Measurements from ENCODE around the gene FDXACB1.

FDXACB1 gene

DNA sequence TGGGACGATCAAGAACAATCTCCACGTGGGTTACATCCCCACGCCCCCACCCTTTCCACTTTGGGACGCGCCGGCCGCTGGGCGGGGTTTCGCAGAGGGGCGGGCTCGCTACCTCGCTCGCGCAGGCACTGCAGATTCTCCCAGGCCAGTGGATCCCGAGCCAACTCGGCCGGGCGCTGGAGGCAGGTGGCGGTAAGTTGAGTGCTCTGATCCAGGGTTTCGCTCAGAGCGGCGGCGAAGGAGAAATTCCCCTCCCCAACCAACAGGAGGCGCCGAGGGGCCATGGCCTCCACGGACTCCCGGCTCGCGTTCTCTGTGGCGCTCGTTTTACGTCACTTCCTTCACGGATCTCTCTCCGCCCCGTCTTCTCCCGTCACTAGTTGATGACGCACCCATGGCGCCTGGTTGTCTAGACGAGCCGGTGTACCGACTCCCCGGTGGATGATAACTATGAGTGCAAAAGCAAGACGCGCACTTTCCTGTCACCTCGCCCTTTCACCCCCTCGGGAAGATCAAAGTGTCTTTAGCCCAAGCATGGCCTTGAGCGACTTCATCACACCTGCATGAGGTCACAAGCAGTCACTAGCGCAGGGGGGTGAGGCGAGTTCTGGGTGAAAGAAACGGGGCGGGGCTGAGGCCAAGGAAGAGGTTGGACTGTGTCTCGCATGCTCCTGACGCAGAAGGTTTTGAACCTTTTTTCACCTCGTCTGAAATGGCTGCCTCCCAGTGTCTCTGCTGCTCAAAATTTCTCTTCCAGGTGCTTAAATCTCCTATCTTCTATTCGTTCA lies at the start of gene FDXACB1, which contains the start of gene CFAP68:
Gene FDXACB1 (minus strand): TSS at position 317 of the 788 bp plus-strand sequence. CDS start 33 bp downstream, at position 284.
Gene CFAP68 (plus strand): TSS at position 693 of the 788 bp plus-strand sequence. CDS start 20 bp downstream, at position 713.
- TF ChIP-seq GATA3 (IDR thresholded peaks at IDR 0.05; ENCODE audit: low read depth, low read length) (no peak), GATA2 (IDR thresholded peaks at IDR 0.05; ENCODE audit: low read depth, low read length) (no peak)

DNA sequence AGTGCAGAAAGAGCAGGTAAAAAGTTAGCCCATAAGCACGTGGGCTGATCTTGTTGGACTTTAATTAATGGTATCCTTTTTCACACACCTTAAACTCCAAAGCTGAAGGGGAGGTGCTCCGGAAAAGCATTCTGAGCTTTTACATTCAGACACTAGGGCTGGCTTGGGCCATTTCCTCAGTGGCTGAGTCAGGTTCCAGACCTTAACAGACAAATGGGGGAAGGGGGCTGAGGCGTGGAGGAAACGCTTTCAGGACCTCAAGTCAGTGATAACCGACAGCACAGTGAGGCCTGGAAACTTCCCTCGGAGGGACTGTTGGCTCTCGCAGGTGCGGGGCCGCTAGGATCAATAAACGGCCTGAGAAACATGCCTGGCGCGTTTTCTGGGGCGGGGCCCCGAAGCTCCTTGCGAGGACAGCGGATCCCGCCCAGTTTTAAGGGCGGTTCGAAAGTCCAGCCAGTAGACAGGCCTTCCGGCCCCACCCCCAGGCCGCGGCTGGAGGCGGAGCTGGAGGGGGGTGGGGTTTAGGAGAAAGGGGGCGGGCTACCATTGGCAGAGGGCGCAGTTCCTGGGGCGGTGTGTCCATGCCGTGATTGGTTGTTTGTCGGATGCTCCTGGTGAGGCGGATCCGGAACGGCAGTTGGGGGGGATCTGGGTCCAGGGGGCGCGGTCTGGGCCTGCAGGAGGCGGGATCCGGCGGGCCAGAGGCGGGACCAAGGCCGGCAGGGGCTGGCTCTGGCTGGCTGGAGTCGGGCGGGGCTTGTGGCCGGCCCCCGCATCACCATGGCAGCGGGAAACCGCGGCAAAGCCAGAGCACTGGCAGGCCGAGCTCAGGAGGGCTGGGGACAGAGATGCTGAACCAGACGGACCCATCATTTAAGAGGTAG lies 47.8 kb upstream of the FDXACB1 start:
- TF ChIP-seq GATA3 (IDR thresholded peaks at IDR 0.05; ENCODE audit: low read depth, low read length) (no peak), GATA2 (IDR thresholded peaks at IDR 0.05; ENCODE audit: low read depth, low read length) (no peak)

GRCh38 chr11:111925953-111926352 lies 47.0 kb upstream of the FDXACB1 start:
- no peak for TF ChIP-seq GATA2 (IDR thresholded peaks at IDR 0.05; ENCODE audit: low read depth, low read length)
- TF ChIP-seq GATA3 (IDR thresholded peaks at IDR 0.05; ENCODE audit: low read depth, low read length), result no peak

DNA sequence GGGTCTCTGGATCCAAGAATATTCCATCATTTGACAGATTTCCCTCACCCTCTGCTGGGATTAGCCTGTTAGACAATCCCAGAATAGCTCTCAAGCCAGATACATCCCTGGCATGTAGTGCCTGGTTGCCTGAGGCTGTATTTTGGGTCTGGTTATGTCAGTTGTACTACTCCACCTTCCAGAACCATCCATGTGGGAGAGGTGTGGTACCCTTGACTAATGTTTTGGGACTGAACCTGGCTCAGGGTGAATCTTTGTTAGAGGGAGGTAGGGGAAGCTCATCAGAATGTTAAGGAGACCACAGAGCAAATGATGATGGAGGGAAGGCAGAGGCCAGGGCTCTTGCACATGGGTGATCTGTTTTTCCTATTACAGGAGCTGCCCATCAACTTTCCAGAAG lies 45.0 kb upstream of the FDXACB1 start:
- TF ChIP-seq GATA3 (IDR thresholded peaks at IDR 0.05; ENCODE audit: low read depth, low read length) (no peak), GATA2 (IDR thresholded peaks at IDR 0.05; ENCODE audit: low read depth, low read length) (no peak)

GRCh38 chr11:111923351-111923788 lies 44.4 kb upstream of the FDXACB1 start:
- TF ChIP-seq GATA3 (IDR thresholded peaks at IDR 0.05; ENCODE audit: low read depth, low read length) (no peak), GATA2 (IDR thresholded peaks at IDR 0.05; ENCODE audit: low read depth, low read length) (no peak)

- no peak for TF ChIP-seq GATA2 (IDR thresholded peaks at IDR 0.05; ENCODE audit: low read depth, low read length)
- TF ChIP-seq GATA3 (IDR thresholded peaks at IDR 0.05; ENCODE audit: low read depth, low read length), result no peak
Observed at GRCh38 chr11:111922803-111923202, 43.8 kb upstream of the FDXACB1 start.

DNA sequence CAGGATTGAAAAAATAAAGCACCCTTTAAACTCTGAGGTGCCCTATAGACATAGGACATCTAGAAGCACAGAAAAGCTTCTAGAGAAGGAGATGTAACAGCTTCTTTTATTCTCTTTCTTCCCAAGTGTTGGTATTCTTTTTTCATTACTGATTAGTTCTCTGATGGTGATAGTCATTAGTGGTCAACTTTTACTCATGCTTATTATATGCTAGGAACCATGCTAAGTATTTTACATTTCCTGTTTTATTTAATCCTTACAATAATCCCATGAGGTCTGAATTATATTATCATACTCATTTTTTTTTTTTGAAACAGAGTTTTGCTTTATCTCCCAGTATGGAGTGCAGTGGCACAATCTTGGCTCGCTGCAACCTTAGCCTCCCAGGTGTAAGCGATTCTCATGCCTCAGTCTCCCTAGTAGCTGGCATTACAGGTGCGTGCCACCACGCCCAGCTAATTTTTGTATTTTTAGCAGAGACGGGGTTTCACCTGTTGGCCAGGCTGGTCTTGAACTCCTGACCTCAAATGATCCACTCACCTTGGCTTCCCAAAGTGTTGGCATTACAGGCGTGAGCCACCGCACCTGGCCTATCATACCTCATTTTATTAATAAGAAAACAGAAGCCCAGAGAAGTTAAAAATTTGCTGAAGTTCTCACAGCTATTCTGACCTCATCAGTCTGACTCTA lies 42.7 kb upstream of the FDXACB1 start:
- TF ChIP-seq GATA3 (IDR thresholded peaks at IDR 0.05; ENCODE audit: low read depth, low read length), result no peak
- TF ChIP-seq GATA2 (IDR thresholded peaks at IDR 0.05; ENCODE audit: low read depth, low read length), result no peak

- TF ChIP-seq GATA2 (IDR thresholded peaks at IDR 0.05; ENCODE audit: low read depth, low read length) (no peak), GATA3 (IDR thresholded peaks at IDR 0.05; ENCODE audit: low read depth, low read length) (no peak)
Observed at GRCh38 chr11:111920908-111921307, 41.9 kb upstream of the FDXACB1 start.

GRCh38 chr11:111918390-111919256 lies 39.7 kb upstream of the FDXACB1 start, which contains the start of gene C11orf52:
Gene C11orf52 (plus strand): TSS chr11:111918913. CDS start chr11:111918973, 60 bp downstream.
- no peak for TF ChIP-seq GATA2 (IDR thresholded peaks at IDR 0.05; ENCODE audit: low read depth, low read length)
- no peak for TF ChIP-seq GATA3 (IDR thresholded peaks at IDR 0.05; ENCODE audit: low read depth, low read length)

DNA sequence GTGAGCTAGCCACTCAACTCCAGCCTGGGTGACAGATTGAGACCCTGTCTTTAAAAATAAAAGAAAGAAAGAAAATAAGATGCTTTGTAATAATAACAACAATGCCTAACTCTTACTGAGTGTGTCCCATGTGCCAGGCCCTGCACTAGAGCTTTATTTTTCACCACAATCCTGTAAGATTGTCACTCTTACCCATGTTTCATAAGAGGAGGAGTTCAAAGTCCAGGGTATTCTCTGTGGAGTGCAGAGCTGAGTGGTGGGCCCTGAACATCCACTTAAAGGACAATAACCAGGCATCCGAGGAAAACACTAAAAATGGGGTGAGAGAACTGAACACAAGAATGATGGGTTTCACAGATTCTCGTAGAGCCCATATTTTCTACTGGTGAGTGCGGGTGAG lies 38.8 kb upstream of the FDXACB1 start:
- no peak for TF ChIP-seq GATA2 (IDR thresholded peaks at IDR 0.05; ENCODE audit: low read depth, low read length)
- no peak for TF ChIP-seq GATA3 (IDR thresholded peaks at IDR 0.05; ENCODE audit: low read depth, low read length)

GRCh38 chr11:111917312-111917711 lies 38.3 kb upstream of the FDXACB1 start:
- TF ChIP-seq GATA3 (IDR thresholded peaks at IDR 0.05; ENCODE audit: low read depth, low read length) (no peak), GATA2 (IDR thresholded peaks at IDR 0.05; ENCODE audit: low read depth, low read length) (no peak)

GRCh38 chr11:111916768-111917167 lies 37.8 kb upstream of the FDXACB1 start:
- no peak for TF ChIP-seq GATA3 (IDR thresholded peaks at IDR 0.05; ENCODE audit: low read depth, low read length)
- TF ChIP-seq GATA2 (IDR thresholded peaks at IDR 0.05; ENCODE audit: low read depth, low read length), result no peak

DNA sequence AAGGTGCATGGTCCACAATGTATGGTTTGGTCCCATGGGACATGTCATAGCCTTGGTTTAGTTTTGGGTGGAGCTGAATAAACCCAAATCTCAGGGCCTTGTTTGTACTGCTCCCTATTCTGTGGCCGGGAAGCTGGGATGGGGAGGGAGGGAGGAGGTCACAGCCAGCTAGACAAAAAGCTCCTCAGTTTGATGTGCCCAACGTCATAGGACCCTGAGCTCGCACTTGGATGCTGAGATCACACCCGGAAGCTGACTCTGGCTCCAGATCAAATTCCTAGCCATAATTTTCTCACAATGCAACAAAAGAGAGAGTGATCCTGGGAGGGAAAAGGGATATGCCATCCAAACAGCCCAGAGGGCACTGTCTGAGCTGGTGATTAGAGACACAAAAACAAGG lies 35.0 kb upstream of the FDXACB1 start:
- no peak for TF ChIP-seq GATA2 (IDR thresholded peaks at IDR 0.05; ENCODE audit: low read depth, low read length)
- no peak for TF ChIP-seq GATA3 (IDR thresholded peaks at IDR 0.05; ENCODE audit: low read depth, low read length)
